ENCODE results near the gene M6PR.

DNA sequence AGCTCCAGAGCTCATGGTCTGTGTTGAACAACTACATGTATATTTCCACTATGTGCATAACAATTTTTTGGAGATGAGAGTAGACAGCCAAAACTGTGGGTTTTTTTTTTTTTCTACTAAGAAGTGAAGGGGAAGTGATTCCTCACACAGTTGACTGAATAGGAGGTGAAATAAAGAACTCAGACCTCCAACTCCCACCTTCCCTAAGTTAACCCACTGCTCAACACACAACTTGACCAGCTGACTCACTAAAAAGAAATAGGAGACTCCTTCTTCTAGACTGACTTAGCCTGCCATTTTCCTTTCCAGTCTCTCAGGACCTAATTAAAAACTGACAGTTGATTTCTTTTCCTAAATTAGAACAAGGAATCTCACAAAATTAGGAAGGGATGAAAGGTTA, 1.7 kb downstream of the M6PR start:
- TF ChIP-seq, protein P1, sequence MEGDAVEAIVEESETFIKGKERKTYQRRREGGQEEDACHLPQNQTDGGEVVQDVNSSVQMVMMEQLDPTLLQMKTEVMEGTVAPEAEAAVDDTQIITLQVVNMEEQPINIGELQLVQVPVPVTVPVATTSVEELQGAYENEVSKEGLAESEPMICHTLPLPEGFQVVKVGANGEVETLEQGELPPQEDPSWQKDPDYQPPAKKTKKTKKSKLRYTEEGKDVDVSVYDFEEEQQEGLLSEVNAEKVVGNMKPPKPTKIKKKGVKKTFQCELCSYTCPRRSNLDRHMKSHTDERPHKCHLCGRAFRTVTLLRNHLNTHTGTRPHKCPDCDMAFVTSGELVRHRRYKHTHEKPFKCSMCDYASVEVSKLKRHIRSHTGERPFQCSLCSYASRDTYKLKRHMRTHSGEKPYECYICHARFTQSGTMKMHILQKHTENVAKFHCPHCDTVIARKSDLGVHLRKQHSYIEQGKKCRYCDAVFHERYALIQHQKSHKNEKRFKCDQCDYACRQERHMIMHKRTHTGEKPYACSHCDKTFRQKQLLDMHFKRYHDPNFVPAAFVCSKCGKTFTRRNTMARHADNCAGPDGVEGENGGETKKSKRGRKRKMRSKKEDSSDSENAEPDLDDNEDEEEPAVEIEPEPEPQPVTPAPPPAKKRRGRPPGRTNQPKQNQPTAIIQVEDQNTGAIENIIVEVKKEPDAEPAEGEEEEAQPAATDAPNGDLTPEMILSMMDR (conservative IDR thresholded peaks at IDR 0.05; ENCODE audit: low read depth, low read length) = no peak
- TF ChIP-seq EZH2 (IDR thresholded peaks at IDR 0.05; ENCODE audit: low read length, unreplicated experiment) = no peak
